GM21717 (cell line): ENCODE data around the gene CD96.
A peak's percentile ranks its signal among the peaks of the same experiment; 100 is the strongest.

Experiments
- ATAC-seq: cut with Tn5 transposase; IDR thresholded peaks from one replicate; pipeline ENCODE4 v1.9.1; 2021; ENCODE audit warnings: mild to moderate bottlenecking, moderate library complexity; ENCODE audit not compliant: unreplicated experiment

The CD96 gene

DNA sequence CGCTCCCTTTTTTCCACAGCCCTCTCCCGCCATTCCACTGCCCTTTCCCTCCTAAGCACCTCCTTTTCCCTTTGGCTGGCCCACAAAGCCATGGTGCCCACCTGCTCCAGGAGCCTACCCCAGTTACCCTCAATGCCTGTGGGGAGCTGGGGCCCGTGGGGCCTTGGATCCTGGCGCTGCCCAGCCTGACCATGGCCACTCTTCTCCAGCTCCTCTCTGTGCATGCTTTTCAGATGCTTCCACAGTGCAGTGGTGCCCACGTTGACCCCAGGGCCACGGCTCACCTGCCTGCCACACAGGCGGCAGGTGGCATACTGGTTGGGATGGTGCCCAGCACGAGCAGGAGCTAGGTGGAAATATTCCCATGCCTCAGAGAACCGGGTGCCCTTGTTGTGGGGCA lies 51.7 kb downstream of the CD96 start:
- no peak for ATAC-seq

- peak; percentile 60 for ATAC-seq
These were observed 52.2 kb downstream of the CD96 start for GRCh38 chr3:111594205-111594604.

DNA sequence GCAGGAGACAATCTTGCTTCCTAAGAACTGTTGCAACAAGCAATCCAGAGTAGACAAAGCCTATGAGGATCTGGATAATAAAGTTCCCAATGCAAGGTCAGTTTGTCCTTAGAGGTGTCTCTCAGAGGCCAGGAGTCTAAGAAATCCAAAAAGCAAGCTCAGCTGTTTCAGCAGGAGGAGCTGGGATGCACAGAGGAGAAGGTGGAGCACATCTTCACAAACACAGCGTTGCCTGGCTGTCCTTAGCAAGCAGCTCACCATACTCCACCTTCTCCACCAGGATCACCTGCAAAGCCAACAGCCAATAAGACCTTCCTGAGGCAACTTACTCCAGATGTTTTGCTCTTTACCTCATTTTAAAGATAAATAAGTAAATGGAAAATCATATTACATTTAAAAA lies 52.8 kb downstream of the CD96 start:
- peak; percentile 23 for ATAC-seq

DNA sequence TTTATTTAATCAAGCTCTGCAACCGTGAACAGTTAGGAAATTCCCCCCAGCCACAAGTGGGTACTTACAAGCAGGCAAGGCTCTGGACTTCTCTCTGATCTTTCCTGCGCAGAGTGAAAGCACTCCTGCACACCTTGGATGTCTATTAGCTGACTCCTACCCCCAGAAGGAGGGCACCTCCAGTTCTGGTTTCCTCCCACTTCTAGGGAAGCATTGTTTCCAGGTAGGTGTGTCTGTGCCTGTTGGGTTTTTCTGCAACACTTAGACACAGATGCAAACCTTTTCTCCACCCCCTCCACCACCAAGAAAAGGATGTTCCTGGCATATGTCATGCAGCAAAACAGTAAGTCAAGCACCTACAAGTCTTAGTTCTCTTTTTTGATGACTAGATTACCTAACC lies 53.2 kb downstream of the CD96 start, which contains the start of gene ZBED2:
Gene ZBED2 (minus strand): TSS at position 115 of the 400 bp plus-strand sequence. CDS start 1,145 bp downstream, outside the sequence.
- peak; percentile 62 for ATAC-seq

GRCh38 chr3:111596328-111596727 lies 54.3 kb downstream of the CD96 start:
- ATAC-seq: no peak

- no peak for ATAC-seq
These were observed 56.1 kb downstream of the CD96 start for GRCh38 chr3:111598139-111598538.

- ATAC-seq: no peak
These were observed 56.6 kb downstream of the CD96 start for GRCh38 chr3:111598552-111598951.

- no peak for ATAC-seq
These were observed 59.8 kb downstream of the CD96 start for GRCh38 chr3:111601810-111602209.

DNA sequence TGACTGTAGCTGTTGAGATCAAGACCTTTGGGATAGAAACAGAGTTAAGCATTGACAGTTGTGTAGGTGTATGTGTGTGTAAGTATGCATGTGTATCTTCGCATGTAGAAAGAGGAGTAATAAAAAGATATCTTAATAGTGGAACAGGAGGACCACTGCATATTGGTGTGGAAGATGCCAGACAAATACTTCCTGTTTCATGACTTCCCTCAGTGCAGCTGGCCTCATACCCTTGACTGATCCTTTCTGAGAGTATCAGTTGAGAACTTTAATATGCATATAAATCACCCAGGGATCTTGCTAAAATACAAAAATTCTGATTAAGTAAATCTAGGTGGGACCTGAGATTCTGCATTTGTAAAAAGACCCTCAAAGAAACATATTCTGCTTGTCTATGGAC lies 61.7 kb downstream of the CD96 start:
- no peak for ATAC-seq

DNA sequence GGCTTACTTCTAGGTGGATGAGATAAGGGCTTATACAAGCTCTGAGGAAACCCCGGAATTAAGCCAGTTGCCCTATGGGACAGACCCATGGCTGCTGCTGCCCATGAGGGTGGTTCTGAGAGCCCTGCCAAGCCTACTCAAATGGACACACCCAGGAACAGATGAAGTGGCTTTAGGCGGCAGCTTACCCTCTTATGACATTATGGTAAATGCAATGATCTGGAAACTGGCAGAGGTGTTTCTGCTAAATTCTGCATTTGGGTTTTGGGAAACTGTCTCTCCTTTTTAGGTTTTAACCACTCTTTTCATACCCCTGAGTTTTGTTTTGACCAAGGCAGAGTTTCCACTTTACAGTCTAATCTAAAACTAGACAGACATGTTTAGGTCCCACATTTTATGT lies 62.1 kb downstream of the CD96 start:
- peak; percentile 54 for ATAC-seq

DNA sequence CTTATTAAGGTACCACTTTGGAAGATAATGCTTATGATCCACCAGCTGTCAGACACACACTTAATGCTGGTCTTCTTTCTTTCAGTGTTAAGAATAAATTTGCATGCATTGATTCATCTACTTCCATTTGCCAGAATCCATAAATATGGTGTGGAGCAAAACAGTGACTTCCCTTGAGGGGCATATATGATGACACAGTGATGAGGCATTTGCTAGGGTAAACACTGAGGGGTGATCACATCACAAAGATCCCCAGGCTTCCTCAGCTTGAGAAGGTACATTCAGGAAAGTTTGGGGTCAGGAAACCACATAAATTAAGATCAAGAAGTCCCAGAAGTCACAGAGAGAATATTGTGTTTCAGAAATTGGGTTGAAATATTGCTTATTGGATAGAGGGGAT lies 63.0 kb downstream of the CD96 start:
- ATAC-seq: no peak

DNA sequence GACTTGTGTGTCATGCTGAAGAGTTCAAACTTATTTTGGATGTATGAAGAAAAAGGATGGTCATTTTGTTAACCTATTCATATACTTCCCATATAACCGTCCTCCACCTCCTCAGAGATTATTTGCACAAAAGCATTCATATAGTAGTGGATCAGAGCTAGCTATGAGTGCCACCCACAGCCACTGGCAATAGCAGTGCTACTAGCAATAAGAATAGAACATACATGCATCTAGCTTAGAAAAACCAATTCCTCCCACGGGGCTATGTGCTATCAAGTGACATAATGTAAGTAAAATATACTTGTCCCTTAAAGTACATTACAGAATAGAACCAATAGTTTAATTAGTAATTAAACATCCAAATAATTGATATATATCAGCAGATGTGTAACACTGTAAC lies 63.5 kb downstream of the CD96 start:
- no peak for ATAC-seq

DNA sequence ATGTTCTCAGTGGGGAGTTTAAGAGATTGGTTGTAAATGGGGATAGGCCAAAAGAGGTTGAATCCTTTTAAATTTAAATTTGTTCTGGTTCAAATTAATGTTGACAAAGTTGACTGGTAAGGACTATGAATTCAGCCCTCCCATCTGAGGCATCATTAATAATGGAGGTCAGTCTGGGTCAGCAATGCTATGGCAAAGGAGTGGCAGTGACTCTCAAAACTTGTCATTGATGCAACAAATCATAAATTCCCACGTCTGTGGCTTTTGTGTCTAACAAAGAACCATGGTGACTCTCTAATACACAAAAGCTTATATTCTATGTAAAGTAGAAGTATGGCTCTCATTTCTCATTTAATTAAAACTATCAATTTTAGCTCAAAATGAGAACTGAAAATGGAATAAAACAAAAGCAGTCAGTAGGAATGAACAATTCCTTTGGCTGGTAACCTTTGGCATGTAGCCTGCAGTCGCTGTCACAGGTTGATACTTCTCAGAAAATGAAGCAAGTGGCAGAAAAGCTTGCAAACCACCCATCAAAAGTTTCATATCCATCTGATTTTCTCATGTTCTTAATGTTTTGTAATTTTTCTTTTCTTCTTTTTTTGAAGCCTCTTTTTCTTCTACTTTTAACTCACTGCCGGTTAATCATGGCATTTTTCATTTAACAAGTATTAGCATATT lies 65.4 kb downstream of the CD96 start:
- no peak for ATAC-seq

DNA sequence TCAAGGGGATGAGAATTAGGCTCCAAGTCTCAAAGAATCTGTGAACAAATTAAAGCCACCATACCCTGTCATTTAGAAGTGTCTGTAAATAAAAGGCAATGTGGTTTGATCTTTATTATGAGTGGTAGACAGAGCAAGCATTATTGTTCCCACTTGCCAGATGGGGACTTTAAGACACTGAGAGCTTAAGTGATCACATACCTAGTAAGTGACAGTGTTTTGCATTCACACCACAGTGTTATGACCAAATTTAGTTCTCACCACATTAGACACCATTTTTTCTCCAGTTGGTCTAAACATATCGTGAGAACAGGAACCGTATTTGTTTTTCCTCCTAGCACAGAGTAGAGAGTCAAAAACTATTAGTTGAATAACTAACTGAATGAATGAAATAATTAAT lies 66.4 kb downstream of the CD96 start:
- no peak for ATAC-seq

DNA sequence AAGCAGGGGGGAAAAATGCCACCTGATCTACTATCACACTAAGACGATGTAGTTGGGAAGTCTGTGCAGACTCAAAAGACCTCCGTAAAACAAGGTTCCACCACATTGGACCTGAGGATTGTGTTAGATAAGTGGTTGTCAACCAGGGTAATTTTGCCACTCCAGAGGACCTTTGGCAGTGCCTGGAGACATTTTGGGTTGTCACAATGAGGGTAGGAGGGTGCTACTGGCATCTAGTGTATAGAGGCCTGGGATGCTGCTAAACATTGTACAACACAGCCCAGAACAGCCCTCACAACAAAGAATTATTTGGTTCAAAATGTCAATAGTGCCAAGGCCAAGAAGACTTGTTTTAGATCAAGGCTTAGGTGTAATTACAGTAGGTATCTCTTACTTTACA lies 67.7 kb downstream of the CD96 start:
- ATAC-seq: no peak

DNA sequence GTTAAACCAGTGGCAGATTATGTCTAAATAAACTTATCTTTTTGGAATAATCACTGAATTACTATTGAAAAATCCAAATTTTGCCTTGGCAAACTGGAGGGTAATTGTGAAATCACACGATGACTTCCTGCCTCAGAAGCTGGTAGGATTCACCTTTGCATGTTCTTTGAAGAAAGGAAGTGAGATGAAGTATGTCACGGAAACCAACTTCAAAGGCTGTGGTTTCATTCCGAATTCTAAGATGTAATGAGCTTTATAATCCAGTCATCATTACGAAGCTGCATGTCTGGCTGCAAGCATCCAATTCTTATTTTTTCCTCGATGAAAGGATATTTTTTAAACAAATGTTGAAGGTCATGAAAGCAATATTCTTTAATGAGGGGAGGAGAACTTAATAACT lies 68.2 kb downstream of the CD96 start:
- peak; percentile 92 for ATAC-seq

DNA sequence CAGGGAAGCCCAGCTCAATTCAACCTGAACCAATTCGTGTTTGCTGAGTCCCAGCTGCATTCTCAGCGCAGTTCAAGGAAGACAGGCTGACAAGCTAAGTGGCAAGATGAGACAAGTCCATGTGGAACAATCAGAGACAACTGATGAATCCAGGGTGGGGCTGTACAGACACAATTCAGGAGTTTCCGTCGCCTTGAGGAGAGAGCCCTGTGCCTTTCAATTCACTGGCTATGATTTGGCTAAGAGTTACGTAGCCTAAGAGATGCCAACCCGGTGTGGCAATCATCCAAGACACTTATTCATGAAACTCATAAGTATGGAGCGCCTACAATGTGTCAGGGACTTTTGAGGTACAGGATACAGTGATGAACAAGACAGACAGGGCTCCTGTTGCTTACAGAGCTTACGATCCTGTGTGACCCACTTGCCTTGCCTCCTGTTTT lies 68.6 kb downstream of the CD96 start:
- peak; percentile 18 for ATAC-seq

- ATAC-seq: no peak
These were observed 71.3 kb downstream of the CD96 start for GRCh38 chr3:111613294-111613693.

DNA sequence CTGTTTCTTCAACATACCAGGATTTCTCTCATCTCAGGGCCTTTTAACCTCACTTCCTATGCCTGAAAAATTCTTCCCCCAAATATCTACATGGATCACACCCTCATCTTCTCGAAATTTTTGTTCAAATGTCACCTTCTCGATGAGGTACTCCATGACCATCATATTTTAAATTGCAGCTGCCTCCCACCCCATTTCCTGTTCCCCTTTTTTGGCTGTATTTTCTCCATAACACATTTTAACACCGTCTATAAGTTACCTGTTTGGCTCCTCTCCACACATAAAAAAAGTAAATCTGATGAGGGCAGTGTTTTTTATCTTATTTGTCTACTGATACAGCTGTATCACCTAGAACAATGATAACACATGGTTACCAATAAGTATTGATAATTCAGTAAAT lies 73.9 kb downstream of the CD96 start:
- ATAC-seq: no peak

- peak; percentile 74 for ATAC-seq
These were observed 74.6 kb downstream of the CD96 start for GRCh38 chr3:111616417-111617105.

- ATAC-seq: no peak
These were observed 75.4 kb downstream of the CD96 start for GRCh38 chr3:111617406-111617805.

GRCh38 chr3:111617912-111618601 lies 76.1 kb downstream of the CD96 start:
- no peak for ATAC-seq
